PC-3 (cell line): ENCODE measurements around the gene ATP8A2. TPM values are rescaled to one million over a fixed set of nuclear protein-coding genes. Genes with fewer than 3 reads are reported as not detected.

Experiments
- ATAC-seq: fragments of 200-7000 bp; cut with Tn5 transposase; 2 replicates; pipeline ENCODE4 v1.9.1; 2020; ENCODE audit warnings: mild to moderate bottlenecking, moderate library complexity
- BruUV-seq: library from RNA; stranded (reverse); fragments of 400-500 nt; replicated peaks from 2 replicates; lab custom pipeline; 2021; lab: Mats Ljungman, UMichigan
- CTCF ChIA-PET: fragments of 300-600 bp; sonication (Branson Sonifier 250); formaldehyde crosslinking; loops from one replicate; lab custom pipeline; 2022; ENCODE audit warnings: antibody characterized with exemption; lab: Charles Lee
- POLR2A ChIA-PET: fragments of 300-600 bp; sonication (Branson Sonifier 250); formaldehyde crosslinking; loops from one replicate; lab custom pipeline; 2022; ENCODE audit warnings: antibody characterized with exemption; ENCODE audit not compliant: unreplicated experiment; lab: Charles Lee
- DNase-seq: peaks from one replicate; pipeline ENCODE4 v3.0.0-alpha.2; 2015
- H2AFZ ChIP-seq: fragments of 300-600 bp; sonication (generic); 2 replicates; pipeline ENCODE4 v1.6.0; 2016; ENCODE audit warnings: antibody characterized with exemption, low read length
- H3F3A ChIP-seq: fragments of 300-600 bp; sonication (generic); one replicate; pipeline ENCODE4 v1.6.0; 2017; ENCODE audit warnings: antibody characterized with exemption, low read length, control low read depth, mild to moderate bottlenecking; ENCODE audit not compliant: unreplicated experiment
- H3K27ac ChIP-seq: fragments of 300-600 bp; sonication (generic); 2 replicates; pipeline ENCODE4 v1.5.1; 2016; ENCODE audit warnings: mild to moderate bottlenecking, low read length
- H3K27me3 ChIP-seq: fragments of 300-600 bp; sonication (generic); 2 replicates; pipeline ENCODE4 v1.6.1; 2016; ENCODE audit warnings: low read length, mixed read lengths
- H3K36me3 ChIP-seq: fragments of 300-600 bp; sonication (generic); 2 replicates; pipeline ENCODE4 v1.6.1; 2016; ENCODE audit warnings: low read depth, mixed run types, low read length, mixed read lengths
- H3K4me1 ChIP-seq: fragments of 300-600 bp; sonication (generic); 2 replicates; pipeline ENCODE4 v1.5.1; 2016; ENCODE audit warnings: low read length; ENCODE audit not compliant: insufficient read depth
- H3K4me2 ChIP-seq: fragments of 300-600 bp; sonication (generic); 2 replicates; pipeline ENCODE4 v1.6.0; 2016; ENCODE audit warnings: low read length
- H3K4me3 ChIP-seq: fragments of 300-600 bp; sonication (generic); 2 replicates; pipeline ENCODE4 v1.5.1; 2016; ENCODE audit warnings: mild to moderate bottlenecking, low read length, mixed read lengths
- H3K79me2 ChIP-seq: fragments of 300-600 bp; sonication (generic); 2 replicates; pipeline ENCODE4 v1.6.1; 2017; ENCODE audit warnings: low read length, mixed read lengths
- H3K9ac ChIP-seq: fragments of 300-600 bp; sonication (generic); 2 replicates; pipeline ENCODE4 v1.6.0; 2016; ENCODE audit warnings: mild to moderate bottlenecking, low read length
- H3K9me2 ChIP-seq: fragments of 300-600 bp; sonication (generic); replicated peaks from 2 replicates; pipeline ENCODE4 v1.6.1; 2016; ENCODE audit warnings: mixed run types, low read length, mixed read lengths
- H3K9me3 ChIP-seq: fragments of 300-600 bp; sonication (generic); 2 replicates; pipeline ENCODE4 v1.6.1; 2016; ENCODE audit warnings: low read length, mixed read lengths
- H4K20me1 ChIP-seq: fragments of 300-600 bp; sonication (generic); 2 replicates; pipeline ENCODE4 v1.6.1; 2016; ENCODE audit warnings: low read length, mixed read lengths
- EZH2 ChIP-seq: fragments of 300-600 bp; sonication (generic); IDR thresholded peaks from one replicate; pipeline ENCODE4 v1.6.1; 2017; ENCODE audit warnings: antibody characterized with exemption, mild to moderate bottlenecking, low read length; ENCODE audit not compliant: unreplicated experiment
- EZH2phosphoT487 ChIP-seq: fragments of 300-600 bp; sonication (generic); IDR thresholded peaks from 2 replicates; pipeline ENCODE4 v1.6.1; 2018; ENCODE audit warnings: mild to moderate bottlenecking, antibody characterized with exemption, low read length, borderline replicate concordance
- intact Hi-C: fragments of 100-400 bp; cut with micrococcal nuclease; formaldehyde crosslinking; loops from 2 replicates; pipeline ENCODE4 v1.9.0; 2023
- total RNA-seq: library from RNA; depleted of rRNA; stranded (reverse); fragments of >200 nt; gene quantifications from 2 replicates; pipeline ENCODE4 v1.2.3, GENCODE V29; 2014
- TF ChIP-seq, protein P1 (sequence below): fragments of 300-600 bp; sonication (generic); conservative IDR thresholded peaks from 2 replicates; pipeline ENCODE4 v1.5.1; 2017; ENCODE audit warnings: antibody characterized with exemption, low read depth, mild to moderate bottlenecking, low read length

ATP8A2 gene
- total RNA-seq, 1 experiment from 2014 or later: 0.04 TPM

GRCh38 chr13:25689539-25689938 is 317.8 kb downstream of the ATP8A2 start:
- BruUV-seq: no TSS peak
- Histone ChIP-seq H3K9me2 (no peaks in the 10 kb centered on the region), H3K9ac (no peak overlapping the region), H4K20me1 (no peaks in the 10 kb centered on the region), H2AFZ (no peak overlapping the region), H3K36me3 (no peaks in the 10 kb centered on the region), H3K4me3 (no peak overlapping the region), H3K4me2 (no peak overlapping the region), H3F3A (no peaks in the 10 kb centered on the region), H3K9me3 (no peaks in the 10 kb centered on the region), H3K27ac (no peak overlapping the region), H3K27me3 (peaks cover 36% of the 10 kb centered on the region), H3K79me2 (no peaks in the 10 kb centered on the region), H3K4me1 (no peaks in the 10 kb centered on the region)
- ATAC-seq (no peak), DNase-seq (no peak)
- intact Hi-C loops: no loop called here
- ChIA-PET POLR2A (no interaction called here), CTCF (no interaction called here)
- no peak for TF ChIP-seq EZH2phosphoT487
- no peak for TF ChIP-seq EZH2
- TF ChIP-seq, protein P1, sequence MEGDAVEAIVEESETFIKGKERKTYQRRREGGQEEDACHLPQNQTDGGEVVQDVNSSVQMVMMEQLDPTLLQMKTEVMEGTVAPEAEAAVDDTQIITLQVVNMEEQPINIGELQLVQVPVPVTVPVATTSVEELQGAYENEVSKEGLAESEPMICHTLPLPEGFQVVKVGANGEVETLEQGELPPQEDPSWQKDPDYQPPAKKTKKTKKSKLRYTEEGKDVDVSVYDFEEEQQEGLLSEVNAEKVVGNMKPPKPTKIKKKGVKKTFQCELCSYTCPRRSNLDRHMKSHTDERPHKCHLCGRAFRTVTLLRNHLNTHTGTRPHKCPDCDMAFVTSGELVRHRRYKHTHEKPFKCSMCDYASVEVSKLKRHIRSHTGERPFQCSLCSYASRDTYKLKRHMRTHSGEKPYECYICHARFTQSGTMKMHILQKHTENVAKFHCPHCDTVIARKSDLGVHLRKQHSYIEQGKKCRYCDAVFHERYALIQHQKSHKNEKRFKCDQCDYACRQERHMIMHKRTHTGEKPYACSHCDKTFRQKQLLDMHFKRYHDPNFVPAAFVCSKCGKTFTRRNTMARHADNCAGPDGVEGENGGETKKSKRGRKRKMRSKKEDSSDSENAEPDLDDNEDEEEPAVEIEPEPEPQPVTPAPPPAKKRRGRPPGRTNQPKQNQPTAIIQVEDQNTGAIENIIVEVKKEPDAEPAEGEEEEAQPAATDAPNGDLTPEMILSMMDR: no peak

- no peak overlapping the region for H3K9ac ChIP-seq
- TF ChIP-seq EZH2 (no peak), EZH2phosphoT487 (no peak)
- TF ChIP-seq, protein P1: no peak
- BruUV-seq: no TSS peak
- intact Hi-C loops: no loop called here
- no peaks in the 10 kb centered on the region for H3K9me3 ChIP-seq
- no peaks in the 10 kb centered on the region for H4K20me1 ChIP-seq
- H3K9me2 ChIP-seq: no peaks in the 10 kb centered on the region
- H2AFZ ChIP-seq: no peak overlapping the region
- H3K27me3 ChIP-seq: peaks cover 36% of the 10 kb centered on the region
- ChIA-PET POLR2A (no interaction called here), CTCF (no interaction called here)
- ATAC-seq: no peak
- H3F3A ChIP-seq: no peaks in the 10 kb centered on the region
- no peaks in the 10 kb centered on the region for H3K36me3 ChIP-seq
- no peak overlapping the region for H3K27ac ChIP-seq
- no peak overlapping the region for H3K4me2 ChIP-seq
- H3K4me3 ChIP-seq: no peak overlapping the region
- no peaks in the 10 kb centered on the region for H3K4me1 ChIP-seq
- H3K79me2 ChIP-seq: no peaks in the 10 kb centered on the region
- no peak for DNase-seq
These were observed 318.8 kb downstream of the ATP8A2 start for GRCh38 chr13:25690582-25690981.

- no peaks in the 10 kb centered on the region for H4K20me1 ChIP-seq
- intact Hi-C loops: no loop called here
- H3K4me2 ChIP-seq: no peak overlapping the region
- H3K79me2 ChIP-seq: no peaks in the 10 kb centered on the region
- POLR2A ChIA-PET: no interaction called here
- H3K9ac ChIP-seq: no peak overlapping the region
- H2AFZ ChIP-seq: no peak overlapping the region
- TF ChIP-seq, protein P1: no peak
- TF ChIP-seq EZH2phosphoT487 (no peak), EZH2 (no peak)
- H3K9me3 ChIP-seq: no peaks in the 10 kb centered on the region
- no peak overlapping the region for H3K4me3 ChIP-seq
- CTCF ChIA-PET: no interaction called here
- H3F3A ChIP-seq: no peaks in the 10 kb centered on the region
- BruUV-seq: no TSS peak
- DNase-seq (no peak), ATAC-seq (no peak)
- H3K4me1 ChIP-seq: no peaks in the 10 kb centered on the region
- peaks cover 40% of the 10 kb centered on the region for H3K27me3 ChIP-seq
- no peaks in the 10 kb centered on the region for H3K9me2 ChIP-seq
- no peak overlapping the region for H3K27ac ChIP-seq
- no peaks in the 10 kb centered on the region for H3K36me3 ChIP-seq
These were observed 319.9 kb downstream of the ATP8A2 start for GRCh38 chr13:25691654-25692053.
